ENCODE results near the gene FOXN3.

FOXN3 gene, protein sequence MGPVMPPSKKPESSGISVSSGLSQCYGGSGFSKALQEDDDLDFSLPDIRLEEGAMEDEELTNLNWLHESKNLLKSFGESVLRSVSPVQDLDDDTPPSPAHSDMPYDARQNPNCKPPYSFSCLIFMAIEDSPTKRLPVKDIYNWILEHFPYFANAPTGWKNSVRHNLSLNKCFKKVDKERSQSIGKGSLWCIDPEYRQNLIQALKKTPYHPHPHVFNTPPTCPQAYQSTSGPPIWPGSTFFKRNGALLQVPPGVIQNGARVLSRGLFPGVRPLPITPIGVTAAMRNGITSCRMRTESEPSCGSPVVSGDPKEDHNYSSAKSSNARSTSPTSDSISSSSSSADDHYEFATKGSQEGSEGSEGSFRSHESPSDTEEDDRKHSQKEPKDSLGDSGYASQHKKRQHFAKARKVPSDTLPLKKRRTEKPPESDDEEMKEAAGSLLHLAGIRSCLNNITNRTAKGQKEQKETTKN

DNA sequence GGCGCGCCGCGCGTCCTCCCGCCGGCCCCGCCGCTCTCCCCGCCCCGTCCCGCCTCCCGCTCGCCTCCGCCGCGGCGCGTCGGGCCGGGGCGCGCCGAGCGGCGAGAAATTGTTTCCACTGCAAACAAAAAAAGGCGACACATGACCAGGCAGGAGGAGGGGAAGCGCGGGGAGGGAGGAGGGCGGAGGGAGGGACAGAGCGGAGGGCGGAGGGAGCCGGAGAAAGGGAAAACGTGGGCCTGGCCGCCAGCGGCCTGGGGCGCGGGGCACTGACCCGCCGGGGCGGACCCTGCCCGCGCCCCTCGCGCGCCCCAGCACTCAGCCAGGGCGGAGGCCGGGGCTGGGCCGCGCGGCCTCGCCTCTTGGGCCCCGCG, at the start of gene FOXN3:
FOXN3 (minus strand) TSS at position 143 of the 374 bp plus-strand sequence. CDS start 4,757 bp downstream, outside the sequence.
- peak; percentile 97 for DNase-seq

DNA sequence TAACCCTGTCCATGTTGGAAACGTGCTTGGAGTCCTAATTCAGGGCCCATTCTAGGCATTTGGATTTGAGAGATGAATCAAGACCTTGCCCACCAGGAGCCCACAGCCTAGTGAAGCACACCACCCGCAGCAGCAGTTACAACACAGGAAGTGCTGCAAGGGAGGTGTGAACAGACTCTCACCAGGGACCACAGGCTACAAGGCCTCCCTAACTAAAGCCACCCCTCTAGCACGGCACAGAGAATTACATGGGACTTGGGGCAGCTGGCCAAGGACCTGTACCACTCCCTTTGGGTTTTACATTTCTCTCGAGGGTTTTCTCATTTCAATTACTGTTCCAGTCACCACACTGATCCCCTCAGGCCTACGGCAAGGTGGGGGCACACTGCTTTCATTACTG, 49.5 kb upstream of the FOXN3 start:
- peak; percentile 68 for DNase-seq

DNA sequence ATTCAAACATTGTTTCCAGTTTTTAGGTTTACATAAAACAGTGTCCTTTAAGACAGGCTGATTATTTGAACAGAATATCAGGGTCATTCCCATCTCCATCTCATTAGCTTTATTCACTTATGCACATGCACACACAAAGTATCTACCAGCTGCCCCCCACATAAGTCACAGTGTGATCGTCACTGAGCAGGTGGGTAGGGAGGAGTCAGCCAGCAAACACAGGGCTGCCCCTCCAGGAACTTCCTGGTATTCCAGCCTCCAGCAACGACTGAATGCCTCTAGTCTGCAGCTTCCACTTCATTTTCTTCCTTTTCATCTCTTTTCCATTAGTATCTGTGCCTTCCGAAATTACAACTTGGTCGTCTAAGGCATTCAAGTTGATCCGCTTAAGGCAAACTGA, 48.8 kb upstream of the FOXN3 start:
- DNase-seq: no peak

DNA sequence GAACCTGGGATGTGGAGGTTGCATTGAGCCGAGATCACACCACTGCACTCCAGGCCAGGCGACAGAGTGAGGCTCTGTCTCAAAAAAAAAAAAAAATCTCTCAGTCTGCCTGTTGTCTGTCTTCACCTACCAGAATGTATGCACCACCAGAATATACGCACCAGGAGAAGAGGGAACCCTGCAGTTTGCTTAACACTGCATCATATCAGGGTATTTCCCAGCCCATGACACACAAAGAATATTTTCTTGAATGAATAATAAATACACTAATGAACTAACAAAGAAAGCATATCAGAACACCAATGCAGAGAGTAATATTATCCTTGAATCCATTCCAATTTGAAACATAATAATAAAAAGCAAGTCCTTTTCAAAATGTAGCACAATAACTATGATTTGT, 44.2 kb upstream of the FOXN3 start:
- DNase-seq: no peak

DNA sequence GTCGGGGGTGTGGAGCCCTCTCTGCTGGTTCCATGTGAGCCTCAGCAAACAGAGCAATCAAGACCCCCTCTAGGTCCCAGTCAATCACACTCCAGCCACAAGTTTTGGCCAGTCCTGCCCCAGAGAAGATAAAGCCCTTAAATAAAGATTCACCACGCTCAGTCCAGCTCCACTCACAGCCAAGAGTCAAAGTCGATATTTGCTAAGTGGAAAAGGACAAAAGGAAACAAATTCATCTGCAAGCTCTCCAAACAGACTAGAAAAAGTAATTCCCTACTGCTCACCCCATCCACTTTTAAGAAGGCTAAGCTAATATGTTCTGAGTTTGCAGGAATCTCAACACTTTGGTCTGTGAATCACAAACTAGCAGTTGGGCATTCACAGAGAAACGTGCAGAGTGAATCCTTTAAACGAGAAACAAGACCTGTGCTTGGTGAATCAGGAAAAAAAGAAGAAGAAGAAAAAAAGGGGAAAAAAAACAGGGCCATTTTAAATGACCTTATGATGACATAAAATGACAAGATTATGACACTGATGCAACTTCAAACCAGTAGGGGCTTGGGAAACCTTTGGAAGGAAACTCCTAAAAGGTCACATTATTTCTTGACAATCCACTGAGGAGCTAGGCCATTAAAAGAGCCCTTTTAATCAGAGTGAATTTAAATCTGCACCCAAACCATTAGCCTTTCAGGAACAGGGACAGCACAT, 41.8 kb upstream of the FOXN3 start:
- no peak for DNase-seq

DNA sequence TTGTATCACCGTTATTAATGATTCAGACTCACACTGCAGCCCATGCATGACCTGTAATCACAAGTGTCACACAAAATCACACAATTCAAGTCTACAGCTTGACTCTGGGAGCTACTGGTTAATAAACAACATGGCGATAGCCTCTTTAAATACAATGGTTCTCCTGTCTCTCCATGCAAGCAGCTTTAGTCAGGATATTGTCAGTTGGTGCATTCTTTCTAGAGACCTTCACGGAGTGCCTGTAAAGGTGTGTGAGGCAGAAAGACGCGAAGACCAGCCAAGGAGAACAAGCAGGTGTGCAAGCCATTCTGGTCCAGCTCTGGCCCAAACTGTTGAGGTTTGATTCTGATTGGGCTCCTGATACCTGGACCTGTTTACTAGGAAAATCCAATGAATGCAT, 40.0 kb upstream of the FOXN3 start:
- DNase-seq: no peak

DNA sequence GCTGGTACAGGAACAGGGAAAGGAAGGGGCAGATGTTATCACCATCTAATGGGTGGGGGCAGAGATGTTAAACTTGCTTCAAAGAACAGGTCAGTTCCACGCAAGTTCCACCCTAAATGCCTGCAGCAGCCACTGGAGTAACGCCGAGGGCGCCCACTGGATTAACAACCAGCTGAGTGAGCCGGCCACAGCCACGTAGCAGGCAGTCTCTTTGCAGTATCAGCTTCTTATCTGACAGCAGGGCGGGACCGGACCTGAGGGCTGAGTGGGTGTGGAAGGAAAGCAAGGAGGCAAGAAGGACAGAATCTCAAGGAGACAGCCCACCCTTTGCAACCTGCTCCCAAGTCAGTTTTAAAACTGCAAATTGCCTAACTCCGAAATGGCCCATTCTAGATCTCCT, 38.4 kb upstream of the FOXN3 start:
- peak; percentile 88 for DNase-seq

DNA sequence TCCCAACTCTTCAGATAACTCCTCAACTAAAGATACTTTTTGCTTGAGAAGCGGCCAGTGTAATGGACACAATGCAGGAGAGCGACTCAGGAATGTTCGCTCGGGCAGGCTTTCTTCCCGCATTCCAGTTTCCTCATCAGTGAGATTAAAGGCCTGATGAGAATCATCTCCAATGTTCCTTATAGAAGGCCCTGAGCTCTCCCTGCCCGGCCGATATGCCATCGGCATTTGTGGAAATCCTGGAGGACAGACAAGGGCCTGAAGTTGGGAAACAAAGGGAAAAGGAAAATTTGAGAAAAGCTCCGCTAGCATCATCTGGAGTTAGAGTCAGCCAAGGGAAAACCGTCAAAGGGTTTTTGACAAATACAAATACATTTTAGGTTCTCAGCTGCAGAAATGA, 38.0 kb upstream of the FOXN3 start:
- no peak for DNase-seq

DNA sequence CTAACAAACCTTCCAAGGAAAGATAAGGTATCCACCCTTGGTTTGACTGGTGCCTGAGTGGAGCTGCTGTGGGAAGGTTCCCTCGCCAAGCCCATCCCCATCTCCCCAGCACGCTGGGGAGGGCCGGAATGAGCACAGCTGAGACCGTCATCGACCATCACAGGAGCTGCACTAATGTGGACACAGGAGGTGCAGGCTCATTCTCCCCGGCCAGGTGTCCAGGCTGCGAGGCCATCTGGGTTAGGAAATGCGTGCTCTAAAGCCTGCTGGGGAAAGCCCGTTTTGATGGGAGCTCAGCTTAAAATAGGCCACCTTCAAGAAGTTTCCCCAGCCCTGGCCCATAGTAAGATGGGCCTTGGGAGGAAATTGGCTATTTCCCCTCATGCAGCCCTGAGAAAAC, 35.2 kb upstream of the FOXN3 start:
- DNase-seq: no peak

DNA sequence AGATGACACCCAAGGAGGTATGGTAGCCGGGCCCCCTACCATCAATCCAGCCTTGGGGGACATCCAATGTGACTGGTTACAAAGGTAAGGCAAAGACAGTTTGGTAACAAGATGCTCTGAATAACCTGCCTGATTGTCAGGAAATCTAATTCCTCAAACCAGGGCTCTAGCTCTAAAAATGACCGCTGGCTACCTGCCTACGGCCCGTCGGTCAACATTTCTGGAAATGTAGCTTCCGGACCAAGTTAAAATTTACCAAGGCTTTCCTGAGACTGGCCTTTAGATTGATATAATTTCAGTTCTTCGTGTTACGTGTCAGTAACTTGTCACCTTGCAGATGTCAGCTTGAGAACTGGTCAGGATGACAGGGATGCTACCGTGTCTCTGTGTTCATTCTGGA, 34.2 kb upstream of the FOXN3 start:
- no peak for DNase-seq

DNA sequence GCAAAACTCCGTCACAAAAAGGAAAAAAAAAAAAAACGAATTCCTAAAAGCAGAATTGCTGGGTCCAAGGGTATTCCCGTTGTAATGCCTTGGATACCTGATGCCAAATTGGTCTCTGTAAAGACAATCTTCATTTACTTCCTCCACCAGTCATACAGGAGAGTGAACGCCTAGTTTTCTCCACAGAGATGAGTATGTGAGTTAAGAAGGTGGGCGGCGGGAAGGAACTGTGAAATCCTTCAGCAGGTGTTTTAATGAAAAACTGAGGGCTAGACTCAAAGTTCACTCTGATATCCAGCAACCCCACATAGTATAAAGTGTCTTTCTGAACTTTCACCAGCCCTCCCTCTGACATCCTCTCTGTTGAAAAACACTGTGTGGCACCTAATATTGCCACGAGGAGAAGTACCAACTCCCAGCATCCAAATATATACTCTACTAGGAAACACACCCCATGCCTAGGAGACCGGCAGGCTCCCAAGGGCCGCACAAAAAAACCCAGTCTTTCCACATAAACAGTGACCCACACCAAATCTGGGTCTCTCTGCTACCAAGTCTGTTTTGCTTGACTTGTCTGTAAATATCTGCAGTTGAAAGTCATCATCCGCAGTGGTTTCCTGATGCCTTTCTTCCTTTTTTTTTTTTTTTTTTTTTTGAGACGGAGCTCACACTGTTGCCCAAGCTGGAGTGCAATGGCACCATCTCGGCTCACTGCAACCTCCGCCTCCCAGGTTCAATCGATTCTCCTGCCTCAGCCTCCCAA, 30.3 kb upstream of the FOXN3 start:
- peak; percentile 58 for DNase-seq

DNA sequence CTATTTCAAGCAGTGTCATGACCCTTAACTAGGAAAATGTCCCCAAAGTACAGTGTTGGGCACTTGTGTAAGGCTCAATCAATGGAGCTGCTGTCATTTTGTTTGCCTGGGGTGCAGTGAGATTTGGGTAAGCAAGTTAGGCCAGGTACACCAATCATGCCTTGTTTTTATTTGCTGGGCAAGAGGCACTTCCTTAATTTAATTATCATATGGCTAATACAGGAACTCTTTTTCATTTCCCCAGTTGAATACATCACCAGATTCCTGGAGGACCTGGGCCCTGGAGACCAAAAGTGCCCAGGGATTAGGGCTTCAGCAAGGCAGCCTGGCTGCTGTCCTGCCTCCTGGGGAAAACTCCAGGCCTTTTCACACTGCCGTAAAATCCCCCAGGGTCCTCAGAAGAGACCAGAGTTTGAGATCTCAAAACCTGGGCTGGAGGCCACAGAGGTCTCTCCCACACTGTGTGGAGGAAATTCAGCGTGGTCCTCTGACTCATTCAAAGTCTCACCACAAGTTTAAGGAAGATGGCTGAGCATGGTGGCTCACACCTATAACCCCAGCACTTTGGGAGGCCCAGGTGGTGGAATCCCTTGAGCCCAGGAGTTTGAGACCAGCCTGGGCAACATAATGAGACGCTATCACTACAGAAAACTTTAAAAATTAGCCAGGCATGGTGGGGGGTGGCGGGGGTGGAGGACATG, 28.4 kb upstream of the FOXN3 start:
- peak; percentile 53 for DNase-seq

DNA sequence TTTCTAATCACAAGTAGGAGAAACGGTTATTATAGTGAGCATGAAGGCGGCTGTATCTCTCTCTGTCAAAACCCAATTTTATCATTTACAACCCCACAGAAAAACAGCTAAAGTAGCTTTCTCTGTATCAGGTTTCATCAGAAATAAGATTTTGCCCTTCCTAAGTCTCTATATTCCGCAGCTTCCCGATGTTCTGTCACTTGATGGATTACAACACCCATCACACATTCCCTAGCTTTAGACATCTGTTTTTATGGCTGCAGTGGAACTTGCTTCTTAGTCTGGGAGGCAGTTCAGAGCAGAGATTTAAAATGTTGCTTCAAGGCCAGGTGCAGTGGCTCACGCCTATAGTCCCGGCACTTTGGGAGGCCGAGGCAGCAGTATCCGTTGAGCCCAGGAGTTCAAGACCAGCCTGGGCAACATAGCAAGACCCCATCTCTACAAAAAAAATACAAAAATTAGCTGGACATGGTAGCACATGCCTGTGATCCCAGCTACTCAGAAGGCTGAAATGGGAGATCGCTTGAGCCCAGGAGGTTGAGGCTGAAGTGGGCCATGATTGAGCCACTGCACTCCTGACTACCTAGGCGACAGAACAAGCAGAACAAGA, 27.6 kb upstream of the FOXN3 start:
- DNase-seq: no peak

DNA sequence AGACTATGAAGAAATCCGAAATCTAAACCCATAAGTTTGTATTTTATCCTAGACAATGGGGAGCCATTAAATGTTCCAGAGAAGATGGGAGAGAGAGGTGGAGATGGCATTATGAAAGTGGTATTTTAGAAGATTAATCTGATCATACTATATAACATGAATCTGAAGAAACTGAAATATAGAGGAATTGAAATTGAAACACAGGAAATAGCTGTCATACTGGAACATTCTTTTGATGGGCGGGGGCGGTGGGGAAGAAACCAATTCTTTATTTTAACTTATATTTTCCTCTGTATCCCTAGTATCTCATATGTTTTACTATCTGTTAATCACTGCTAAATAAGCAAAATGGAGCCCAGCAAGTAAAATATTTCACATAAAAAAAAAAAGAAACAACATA, 27.0 kb upstream of the FOXN3 start:
- DNase-seq: no peak

DNA sequence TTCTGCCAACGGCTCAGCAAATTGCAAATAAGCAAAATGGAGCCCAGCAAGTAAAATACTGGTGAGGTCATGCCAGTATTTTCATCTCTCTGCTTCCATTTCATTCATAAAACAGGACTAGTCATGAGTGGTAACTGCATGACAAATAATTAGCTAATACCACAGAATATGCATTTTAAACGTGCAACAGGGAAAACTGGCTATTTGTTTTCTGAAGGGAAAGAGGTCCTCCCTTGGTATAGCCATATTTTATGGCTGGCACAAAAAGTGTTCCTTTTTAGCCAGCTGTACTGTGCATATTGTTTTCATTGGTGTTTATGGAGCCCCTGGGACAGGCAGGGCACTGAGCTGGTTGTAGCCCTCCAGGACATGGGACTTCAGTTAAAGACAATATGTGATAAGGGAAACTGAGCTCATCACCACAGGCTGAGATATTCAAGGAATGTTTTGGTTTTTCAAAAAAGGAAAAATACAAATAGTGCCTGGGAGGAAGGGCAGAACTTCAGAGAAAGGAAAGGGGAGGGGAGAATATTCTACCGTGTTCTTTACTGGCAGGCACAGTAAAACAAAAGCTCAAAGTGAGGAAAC, 26.1 kb upstream of the FOXN3 start:
- DNase-seq: no peak

DNA sequence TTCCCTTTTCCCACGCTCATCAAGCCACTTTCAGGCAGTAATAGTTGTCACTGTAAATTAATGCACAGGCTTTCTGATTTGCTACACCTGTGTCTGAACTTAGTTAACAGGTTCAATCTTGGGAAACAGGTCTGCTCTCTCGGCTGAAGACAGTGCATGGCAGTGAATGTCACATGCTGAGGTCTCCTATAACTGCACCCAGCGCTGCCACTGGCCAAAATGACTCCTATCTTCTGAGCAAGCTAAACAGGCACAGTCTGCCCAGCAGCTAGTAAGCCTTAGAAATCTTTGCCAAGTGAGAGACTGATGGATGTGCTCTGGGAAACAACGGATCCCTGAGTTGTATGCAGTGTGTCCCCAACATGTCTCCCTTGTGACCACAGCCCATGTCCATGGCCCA, 25.2 kb upstream of the FOXN3 start:
- no peak for DNase-seq

DNA sequence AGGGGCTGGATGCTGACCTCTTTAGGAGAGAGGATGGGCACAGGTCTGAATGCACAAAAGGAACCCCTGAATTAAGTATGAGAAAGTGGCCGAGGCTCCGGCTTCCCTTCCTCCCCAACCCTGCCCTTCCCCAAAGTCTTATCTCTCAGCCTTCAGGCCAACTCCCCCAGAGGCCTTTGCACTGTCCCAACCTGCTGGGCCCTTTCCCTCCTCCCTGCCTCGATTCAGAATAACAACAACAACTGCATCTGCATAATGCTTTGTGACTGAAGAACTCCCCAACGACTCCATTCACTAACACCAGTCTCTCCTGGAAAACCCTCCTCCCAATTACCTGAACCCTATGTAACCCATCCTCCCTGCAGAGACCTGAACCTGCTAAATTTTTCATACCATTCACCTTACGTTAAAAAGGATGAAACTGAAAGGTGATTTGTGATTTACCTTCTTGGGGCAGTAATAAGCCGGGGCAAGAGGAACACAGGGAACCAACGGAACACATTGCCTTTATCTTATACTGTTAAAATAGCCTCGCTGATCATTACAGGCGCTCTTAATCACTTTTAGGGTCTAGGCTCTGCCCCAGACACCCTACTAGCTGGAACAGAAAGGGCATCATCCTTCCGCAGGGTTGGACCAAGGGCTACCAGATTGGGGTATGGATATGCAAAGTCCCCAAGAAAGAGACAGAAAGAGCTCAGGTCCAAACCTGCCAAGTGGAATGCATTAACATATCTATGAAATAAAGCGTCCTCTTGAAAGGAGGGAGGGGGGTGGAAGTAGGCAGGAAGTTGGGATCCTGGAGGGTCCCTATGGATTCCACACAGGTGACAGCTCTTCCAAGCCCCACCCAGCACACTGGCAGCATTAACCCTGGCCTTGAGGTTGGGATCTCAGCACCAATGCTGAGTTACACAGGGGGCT, 24.2 kb upstream of the FOXN3 start:
- DNase-seq: peak; percentile 84

DNA sequence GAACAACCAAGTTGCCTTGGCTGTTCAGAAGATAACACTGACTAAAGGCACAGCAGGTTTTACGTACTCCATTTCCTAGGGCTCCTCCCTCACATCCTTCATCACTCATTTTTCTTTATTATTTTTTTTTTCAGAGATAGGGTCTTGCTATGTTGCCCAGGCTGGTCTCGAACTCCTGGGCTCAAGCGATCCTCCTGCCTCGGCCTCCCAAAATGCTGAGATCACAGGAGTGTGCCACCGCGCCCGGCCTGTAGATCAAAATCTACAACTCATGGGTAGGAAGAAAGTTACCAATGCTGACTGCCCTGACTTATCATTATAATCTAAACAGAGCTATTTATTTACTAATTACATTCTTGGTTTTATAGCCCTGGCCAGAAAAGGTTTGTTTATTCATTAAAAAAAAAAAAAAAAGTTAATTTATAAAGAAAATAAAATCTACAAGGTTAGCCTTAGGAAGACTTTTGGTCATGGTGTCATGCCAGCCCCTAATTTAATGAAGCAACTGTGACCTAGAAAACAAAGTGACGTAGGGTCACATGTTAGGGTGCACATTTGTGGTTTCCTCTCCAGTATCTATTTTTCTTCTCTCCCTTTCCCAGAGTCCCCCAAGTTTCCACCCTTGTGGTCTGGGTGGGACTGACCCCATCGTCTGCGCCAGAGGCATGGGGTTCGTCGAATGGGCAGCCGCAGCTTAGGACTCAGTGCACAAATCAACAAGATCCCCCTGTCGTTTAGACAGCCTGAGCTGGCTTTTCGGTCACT, 19.0 kb upstream of the FOXN3 start:
- no peak for DNase-seq

DNA sequence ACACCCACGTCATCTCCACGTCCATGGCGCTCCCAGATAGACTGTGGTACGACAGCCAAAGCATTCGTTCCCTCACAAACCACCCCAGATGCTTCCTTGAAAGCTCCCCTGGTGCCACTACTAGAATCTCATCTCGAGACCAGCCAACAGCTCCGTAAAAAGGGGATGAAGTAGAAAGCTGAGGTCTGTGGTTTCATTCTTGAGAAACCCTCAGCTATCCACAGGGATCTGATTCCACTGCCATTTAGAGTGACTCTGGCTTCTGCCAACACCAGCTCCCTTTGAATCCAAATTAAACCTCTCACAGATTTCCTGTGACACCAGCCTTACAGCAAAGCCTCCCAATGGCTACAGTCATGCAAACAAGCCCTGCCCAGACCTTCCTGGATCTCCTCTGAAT, 18.5 kb upstream of the FOXN3 start:
- DNase-seq: no peak

DNA sequence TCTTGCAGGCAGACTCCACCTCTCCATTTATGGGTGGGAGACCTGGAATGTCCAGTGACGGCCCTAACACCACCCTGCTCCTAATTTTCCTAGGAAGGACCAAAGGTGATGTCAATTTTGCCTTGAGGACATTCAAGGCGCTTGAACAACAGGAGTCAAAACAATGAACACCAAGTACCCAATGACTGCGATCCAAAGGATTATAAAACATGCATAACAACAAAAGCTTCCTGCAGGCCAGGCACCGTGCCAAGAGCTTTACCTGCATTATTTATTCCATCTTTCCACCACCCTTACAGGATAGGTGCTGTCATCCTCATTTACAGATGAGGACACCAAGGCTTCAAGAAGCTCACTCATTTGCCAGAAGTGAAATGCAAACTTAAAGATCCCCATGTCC, 15.2 kb upstream of the FOXN3 start:
- DNase-seq: no peak
